GM12878 (cell line): ENCODE data around the gene PASK. TPM values are rescaled to one million over a fixed set of nuclear protein-coding genes. Genes with fewer than 3 reads are reported as not detected.

Experiments
- ATAC-seq: fragments of 200-7000 bp; cut with Tn5 transposase; 3 replicates; pipeline ENCODE4 v1.9.1; 2020; ENCODE audit warnings: mild to moderate bottlenecking, moderate library complexity
- BruUV-seq: library from RNA; stranded (reverse); fragments of 400-500 nt; replicated peaks from 2 replicates; lab custom pipeline; 2021; lab: Mats Ljungman, UMichigan
- CTCF ChIA-PET: fragments of 300-600 bp; sonication (Branson Sonifier 250); formaldehyde crosslinking; extraction: SDS; loops from one replicate; lab custom pipeline; 2021; ENCODE audit warnings: inconsistent platforms; lab: Yijun Ruan, JAX
- POLR2A ChIA-PET: fragments of 350-600 bp; formaldehyde crosslinking; extraction: SDS; loops from one replicate; lab custom pipeline; 2021; ENCODE audit warnings: inconsistent platforms; lab: Charles Lee
- RAD21 ChIA-PET: fragments of 300-600 bp; sonication (Branson Sonifier 250); formaldehyde crosslinking; loops from one replicate; lab custom pipeline; 2023; ENCODE audit warnings: antibody characterized with exemption; ENCODE audit not compliant: unreplicated experiment; lab: Charles Lee
- SMC1A ChIA-PET: fragments of 300-600 bp; sonication (Branson Sonifier 250); formaldehyde crosslinking; loops from one replicate; lab custom pipeline; 2023; ENCODE audit not compliant: unreplicated experiment, uncharacterized antibody; lab: Charles Lee
- DNase-seq: peaks from one replicate; pipeline ENCODE4 v3.0.0-alpha.2; 2011; ENCODE audit warnings: low read depth, low spot score
- FAIRE-seq: peaks from 3 replicates; lab custom pipeline; 2011; peaks lifted over from hg19 to GRCh38; lab: Jason Lieb, UNC
- H2AFZ ChIP-seq: 2 replicates; pipeline ENCODE4 v1.6.0; 2011; ENCODE audit warnings: low read depth, low read length, control low read depth; ENCODE audit not compliant: control insufficient read depth
- H3K27ac ChIP-seq: 2 replicates; pipeline ENCODE4 v1.5.1; 2011; ENCODE audit warnings: control low read depth; ENCODE audit not compliant: control insufficient read depth, insufficient read depth
- H3K27me3 ChIP-seq, 2 experiments: replicated peaks in 1 of 2; 2 replicates each; pipeline versions ENCODE4 v1.6.0 to v1.6.1; 2011; ENCODE audit warnings: low read length in 1 of 2; ENCODE audit not compliant: control insufficient read depth in 2 of 2, insufficient read depth in 2 of 2
- H3K36me3 ChIP-seq, 2 experiments: 2 replicates each; pipeline ENCODE4 v1.5.1; 2011; ENCODE audit warnings: low read length in 1 of 2; ENCODE audit not compliant: control insufficient read depth in 2 of 2, insufficient read depth in 2 of 2
- H3K4me1 ChIP-seq: 2 replicates; pipeline ENCODE4 v1.6.1; 2011; ENCODE audit warnings: mild to moderate bottlenecking, low read length, moderate library complexity, mixed read lengths; ENCODE audit not compliant: control insufficient read depth, insufficient read depth
- H3K4me2 ChIP-seq: 2 replicates; pipeline ENCODE4 v1.6.0; 2011; ENCODE audit warnings: control low read depth; ENCODE audit not compliant: control insufficient read depth, insufficient read depth
- H3K4me3 ChIP-seq: fragments of 200-600 bp; sonication (generic); 2 replicates; pipeline ENCODE4 v1.5.1; 2016
- H3K79me2 ChIP-seq: 2 replicates; pipeline ENCODE4 v1.6.0; 2011; ENCODE audit warnings: low read length; ENCODE audit not compliant: control insufficient read depth, insufficient read depth
- H3K9ac ChIP-seq: 2 replicates; pipeline ENCODE4 v1.8.0; 2011; ENCODE audit warnings: low read length, control low read depth, mixed read lengths; ENCODE audit not compliant: control insufficient read depth, insufficient read depth
- H3K9me3 ChIP-seq: replicated peaks from 3 replicates; pipeline ENCODE4 v1.5.1; 2011; ENCODE audit warnings: mild to moderate bottlenecking, low read length; ENCODE audit not compliant: control insufficient read depth, insufficient read depth
- H4K20me1 ChIP-seq: 2 replicates; pipeline ENCODE4 v1.6.0; 2011; ENCODE audit not compliant: control insufficient read depth, insufficient read depth
- ATF7 ChIP-seq: fragments of 450-650 bp; IDR thresholded peaks from 2 replicates; pipeline ENCODE4 v1.6.1; 2016; ENCODE audit warnings: low read depth, mild to moderate bottlenecking
- HDGF ChIP-seq: fragments of 450-650 bp; IDR thresholded peaks from 2 replicates; pipeline ENCODE4 v1.6.1; 2016; ENCODE audit warnings: antibody characterized with exemption
- TARDBP ChIP-seq: IDR thresholded peaks from 2 replicates; pipeline ENCODE4 v1.6.1; 2016; ENCODE audit warnings: borderline replicate concordance
- WGBS: methylation state at CpG from one replicate; pipeline ENCODE4 v1.1.6; 2016; ENCODE audit warnings: low lambda C conversion rate; ENCODE audit not compliant: insufficient replicate concordance, insufficient coverage; ENCODE audit errors: missing lambda C conversion rate; 5-methylcytosine and 5-hydroxymethylcytosine counted together
- in situ Hi-C: fragments of 300-500 bp; cut with MboI; formaldehyde crosslinking; loops from 9 replicates; pipeline ENCODE4 v1.14.3; 2018; ENCODE audit warnings: mixed read lengths
- intact Hi-C: fragments of 100-400 bp; cut with micrococcal nuclease; formaldehyde crosslinking; loops from one replicate; pipeline ENCODE4 v1.14.2; 2022; ENCODE audit not compliant: unreplicated experiment
- polyA plus RNA-seq, 11 experiments: library from polyadenylated mRNA; depleted of rRNA in 4 of 11; unstranded in 6 of 11; stranded (reverse) in 5 of 11; fragments of >200 nt; fragmentation: Nextera tagmentation in 4 of 11; fragmentation: Illumina TruSeq in 1 of 11; extraction: Ambion mirVana in 4 of 11; extraction: Trizol in 1 of 11; gene quantifications; 1 replicate in 1 of 11; 2 replicates in 10 of 11; pipeline versions ENCODE4 v1.2.1 to v1.2.3, GENCODE V29; 2011 to 2016; ENCODE audit warnings: inconsistent platforms in 2 of 11, missing spikeins in 2 of 11, low read depth in 1 of 11
- total RNA-seq, 4 experiments: library from RNA; depleted of rRNA in 3 of 4; stranded (reverse); fragments of >200 nt in 3 of 4; fragmentation: Illumina TruSeq in 1 of 4; extraction: Trizol in 1 of 4; gene quantifications; 2 replicates each; pipeline versions ENCODE4 v1.2.1 to v1.2.3, GENCODE V29; 2013 to 2021
- TF ChIP-seq, protein P1 (sequence below): fragments of 450-650 bp; conservative IDR thresholded peaks from 2 replicates; pipeline ENCODE4 v1.6.1; 2017; ENCODE audit warnings: mild to moderate bottlenecking, moderate library complexity
- TF ChIP-seq, protein P2 (sequence below): fragments of 450-650 bp; IDR thresholded peaks from 2 replicates; pipeline ENCODE4 v1.6.1; 2017; ENCODE audit warnings: low read depth, mild to moderate bottlenecking, moderate library complexity
- TF ChIP-seq, protein P3 (sequence below): fragments of 450-650 bp; formaldehyde crosslinking; IDR thresholded peaks from 2 replicates; pipeline ENCODE4 v1.4.0; 2020; ENCODE audit warnings: mild to moderate bottlenecking, moderate library complexity

PASK gene
- total and polyA plus RNA-seq, 10 of the 15 experiments (the other 5 are each of a cell fraction or from before 2014, with no cell fraction given): 9.6 to 62.2 (median 28.5) TPM

DNA sequence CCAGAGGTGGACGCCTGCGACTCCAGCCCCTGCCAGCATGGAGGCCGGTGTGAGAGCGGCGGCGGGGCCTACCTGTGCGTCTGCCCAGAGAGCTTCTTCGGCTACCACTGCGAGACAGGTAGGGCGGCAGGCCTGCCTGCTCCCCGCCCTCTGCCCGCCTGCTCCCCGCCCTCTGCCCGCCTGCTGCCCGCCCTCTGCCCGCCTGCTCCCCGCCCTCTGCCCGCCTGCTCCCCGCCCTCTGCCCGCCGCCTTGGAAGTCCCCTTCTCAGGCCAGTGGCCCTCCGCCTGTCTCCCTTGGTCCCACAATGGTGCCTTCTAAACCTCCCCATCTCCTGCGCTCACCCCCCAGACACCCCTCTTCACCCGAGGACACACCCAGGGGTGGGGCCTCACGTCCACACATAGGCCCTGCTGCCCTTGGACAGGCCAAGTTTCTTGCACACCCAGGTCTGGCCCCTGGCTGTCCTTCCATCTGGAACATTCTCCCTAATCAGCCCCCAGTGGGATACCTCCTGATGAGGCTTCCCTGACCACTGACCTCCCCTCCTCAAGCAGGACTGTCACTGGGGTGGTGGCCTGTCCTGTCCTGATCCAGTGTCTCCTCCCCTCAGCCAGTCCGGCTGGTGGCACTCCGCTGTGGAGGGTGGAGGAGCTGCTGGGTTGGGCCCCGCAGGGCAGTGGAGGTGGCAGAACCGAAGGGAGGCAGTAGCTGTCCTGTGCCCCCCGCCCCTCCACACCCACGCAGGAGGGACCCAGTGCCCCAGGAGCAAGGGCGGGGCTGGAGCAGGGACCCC lies 85.1 kb downstream of the PASK start:
- no peaks in the 10 kb centered on the region; a peak in 1 of 4 replicates for H3K27me3 ChIP-seq
- in situ Hi-C loops (no loop called here), intact Hi-C loops (no loop called here)
- CTCF ChIA-PET: interaction anchor here (1.2 kb wide), 1 partner anchor 150 kb away, joined by 3 read pairs; no protein-coding TSS in a partner anchor
- H3K9me3 ChIP-seq: no peaks in the 10 kb centered on the region
- BruUV-seq: no TSS peak
- TF ChIP-seq HDGF (peak; percentile 44; the same call in 1 of the 2 replicates), ATF7 (no peak), TARDBP (no peak)
- TF ChIP-seq, protein P1, sequence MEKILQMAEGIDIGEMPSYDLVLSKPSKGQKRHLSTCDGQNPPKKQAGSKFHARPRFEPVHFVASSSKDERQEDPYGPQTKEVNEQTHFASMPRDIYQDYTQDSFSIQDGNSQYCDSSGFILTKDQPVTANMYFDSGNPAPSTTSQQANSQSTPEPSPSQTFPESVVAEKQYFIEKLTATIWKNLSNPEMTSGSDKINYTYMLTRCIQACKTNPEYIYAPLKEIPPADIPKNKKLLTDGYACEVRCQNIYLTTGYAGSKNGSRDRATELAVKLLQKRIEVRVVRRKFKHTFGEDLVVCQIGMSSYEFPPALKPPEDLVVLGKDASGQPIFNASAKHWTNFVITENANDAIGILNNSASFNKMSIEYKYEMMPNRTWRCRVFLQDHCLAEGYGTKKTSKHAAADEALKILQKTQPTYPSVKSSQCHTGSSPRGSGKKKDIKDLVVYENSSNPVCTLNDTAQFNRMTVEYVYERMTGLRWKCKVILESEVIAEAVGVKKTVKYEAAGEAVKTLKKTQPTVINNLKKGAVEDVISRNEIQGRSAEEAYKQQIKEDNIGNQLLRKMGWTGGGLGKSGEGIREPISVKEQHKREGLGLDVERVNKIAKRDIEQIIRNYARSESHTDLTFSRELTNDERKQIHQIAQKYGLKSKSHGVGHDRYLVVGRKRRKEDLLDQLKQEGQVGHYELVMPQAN: no peak
- TF ChIP-seq, protein P2, sequence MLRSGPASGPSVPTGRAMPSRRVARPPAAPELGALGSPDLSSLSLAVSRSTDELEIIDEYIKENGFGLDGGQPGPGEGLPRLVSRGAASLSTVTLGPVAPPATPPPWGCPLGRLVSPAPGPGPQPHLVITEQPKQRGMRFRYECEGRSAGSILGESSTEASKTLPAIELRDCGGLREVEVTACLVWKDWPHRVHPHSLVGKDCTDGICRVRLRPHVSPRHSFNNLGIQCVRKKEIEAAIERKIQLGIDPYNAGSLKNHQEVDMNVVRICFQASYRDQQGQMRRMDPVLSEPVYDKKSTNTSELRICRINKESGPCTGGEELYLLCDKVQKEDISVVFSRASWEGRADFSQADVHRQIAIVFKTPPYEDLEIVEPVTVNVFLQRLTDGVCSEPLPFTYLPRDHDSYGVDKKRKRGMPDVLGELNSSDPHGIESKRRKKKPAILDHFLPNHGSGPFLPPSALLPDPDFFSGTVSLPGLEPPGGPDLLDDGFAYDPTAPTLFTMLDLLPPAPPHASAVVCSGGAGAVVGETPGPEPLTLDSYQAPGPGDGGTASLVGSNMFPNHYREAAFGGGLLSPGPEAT: 0 out of 2 replicates have a peak, but pooled peaks have one; percentile 31
- TF ChIP-seq, protein P3, sequence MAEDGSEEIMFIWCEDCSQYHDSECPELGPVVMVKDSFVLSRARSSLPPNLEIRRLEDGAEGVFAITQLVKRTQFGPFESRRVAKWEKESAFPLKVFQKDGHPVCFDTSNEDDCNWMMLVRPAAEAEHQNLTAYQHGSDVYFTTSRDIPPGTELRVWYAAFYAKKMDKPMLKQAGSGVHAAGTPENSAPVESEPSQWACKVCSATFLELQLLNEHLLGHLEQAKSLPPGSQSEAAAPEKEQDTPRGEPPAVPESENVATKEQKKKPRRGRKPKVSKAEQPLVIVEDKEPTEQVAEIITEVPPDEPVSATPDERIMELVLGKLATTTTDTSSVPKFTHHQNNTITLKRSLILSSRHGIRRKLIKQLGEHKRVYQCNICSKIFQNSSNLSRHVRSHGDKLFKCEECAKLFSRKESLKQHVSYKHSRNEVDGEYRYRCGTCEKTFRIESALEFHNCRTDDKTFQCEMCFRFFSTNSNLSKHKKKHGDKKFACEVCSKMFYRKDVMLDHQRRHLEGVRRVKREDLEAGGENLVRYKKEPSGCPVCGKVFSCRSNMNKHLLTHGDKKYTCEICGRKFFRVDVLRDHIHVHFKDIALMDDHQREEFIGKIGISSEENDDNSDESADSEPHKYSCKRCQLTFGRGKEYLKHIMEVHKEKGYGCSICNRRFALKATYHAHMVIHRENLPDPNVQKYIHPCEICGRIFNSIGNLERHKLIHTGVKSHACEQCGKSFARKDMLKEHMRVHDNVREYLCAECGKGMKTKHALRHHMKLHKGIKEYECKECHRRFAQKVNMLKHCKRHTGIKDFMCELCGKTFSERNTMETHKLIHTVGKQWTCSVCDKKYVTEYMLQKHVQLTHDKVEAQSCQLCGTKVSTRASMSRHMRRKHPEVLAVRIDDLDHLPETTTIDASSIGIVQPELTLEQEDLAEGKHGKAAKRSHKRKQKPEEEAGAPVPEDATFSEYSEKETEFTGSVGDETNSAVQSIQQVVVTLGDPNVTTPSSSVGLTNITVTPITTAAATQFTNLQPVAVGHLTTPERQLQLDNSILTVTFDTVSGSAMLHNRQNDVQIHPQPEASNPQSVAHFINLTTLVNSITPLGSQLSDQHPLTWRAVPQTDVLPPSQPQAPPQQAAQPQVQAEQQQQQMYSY: no peak
- H3K4me1 ChIP-seq: no peaks in the 10 kb centered on the region
- H3K36me3 ChIP-seq: no peaks in the 10 kb centered on the region
- DNase-seq (no peak), FAIRE-seq (no peak), ATAC-seq (peak; percentile 93)
- no peak overlapping the region for H3K4me3 ChIP-seq
- SMC1A ChIA-PET: no interaction called here
- H3K4me2 ChIP-seq: peak overlapping the region; percentile 44; the same call in 1 of the 2 replicates
- 34% methylated on average over 20 of the region's 32 CpGs for WGBS
- H4K20me1 ChIP-seq: no peaks in the 10 kb centered on the region
- POLR2A ChIA-PET: interaction anchor here (0.6 kb wide), 1 partner anchor 59 kb away, joined by 3 read pairs; no protein-coding TSS in a partner anchor
- H2AFZ ChIP-seq: peak overlapping the region; percentile 51
- H3K27ac ChIP-seq: no peak overlapping the region
- RAD21 ChIA-PET: interaction anchor here (1.4 kb wide), 1 partner anchor 23 kb away, joined by 3 read pairs; no protein-coding TSS in a partner anchor
- H3K9ac ChIP-seq: no peak overlapping the region
- no peaks in the 10 kb centered on the region for H3K79me2 ChIP-seq
